Measurements from ENCODE around the gene NMRK1. TPM values are rescaled to one million over a fixed set of nuclear protein-coding genes. Genes with fewer than 3 reads are reported as not detected.

The NMRK1 gene
- total RNA-seq, 1 donor from 2014 or later, result 20.4 TPM

- Histone ChIP-seq H3K4me3 (no peak overlapping the region), H3K27me3 (no peaks in the 10 kb centered on the region), H3K36me3 (peaks cover 0 to 8% of the 10 kb centered on the region in 2 donors), H3K27ac (no peak overlapping the region), H3K4me1 (peaks cover 12% of the 10 kb centered on the region), H3K9me3 (no peaks in the 10 kb centered on the region)
- DNase-seq (ENCODE audit: extremely low spot score in 2 of 2), result no peak
- no peak for TF ChIP-seq POLR2A (IDR thresholded peaks at IDR 0.05)
- TF ChIP-seq POLR2AphosphoS5 (IDR thresholded peaks at IDR 0.05; ENCODE audit: insufficient read depth in 1 of 2, low read depth in 1 of 2), result no peak
- TF ChIP-seq CTCF (IDR thresholded peaks at IDR 0.05), result no peak
- intact Hi-C loops (cut with DNase I), result no loop called here
Observed at GRCh38 chr9:75065510-75065909, 22.4 kb downstream of the NMRK1 start.

GRCh38 chr9:75064307-75065025, 23.5 kb downstream of the NMRK1 start:
- Histone ChIP-seq H3K27ac (no peak overlapping the region), H3K9me3 (no peaks in the 10 kb centered on the region), H3K27me3 (no peaks in the 10 kb centered on the region), H3K36me3 (peaks cover 0 to 8% of the 10 kb centered on the region in 2 donors), H3K4me1 (peaks cover 12% of the 10 kb centered on the region), H3K4me3 (no peak overlapping the region)
- DNase-seq (ENCODE audit: extremely low spot score in 2 of 2), result no peak
- TF ChIP-seq POLR2A (IDR thresholded peaks at IDR 0.05) (no peak), CTCF (IDR thresholded peaks at IDR 0.05) (no peak), POLR2AphosphoS5 (IDR thresholded peaks at IDR 0.05; ENCODE audit: insufficient read depth in 1 of 2, low read depth in 1 of 2) (no peak)
- intact Hi-C loops (cut with DNase I), result no loop called here

- no peak for TF ChIP-seq POLR2AphosphoS5 (IDR thresholded peaks at IDR 0.05; ENCODE audit: insufficient read depth in 1 of 2, low read depth in 1 of 2)
- TF ChIP-seq CTCF (IDR thresholded peaks at IDR 0.05), result no peak
- no peak for TF ChIP-seq POLR2A (IDR thresholded peaks at IDR 0.05)
- no peaks in the 10 kb centered on the region for H3K27me3 ChIP-seq
- peaks cover 0 to 8% of the 10 kb centered on the region in 2 donors for H3K36me3 ChIP-seq
- DNase-seq (ENCODE audit: extremely low spot score in 2 of 2), result no peak
- H3K4me1 ChIP-seq, result peaks cover 12% of the 10 kb centered on the region
- no peaks in the 10 kb centered on the region for H3K9me3 ChIP-seq
- no peak overlapping the region for H3K4me3 ChIP-seq
- no peak overlapping the region for H3K27ac ChIP-seq
- intact Hi-C loops (cut with DNase I), result no loop called here
Observed at GRCh38 chr9:75063556-75064305, 24.2 kb downstream of the NMRK1 start.

- peaks cover 0 to 8% of the 10 kb centered on the region in 2 donors for H3K36me3 ChIP-seq
- H3K4me1 ChIP-seq, result peaks cover 12% of the 10 kb centered on the region
- DNase-seq (ENCODE audit: extremely low spot score in 2 of 2), result no peak
- no peaks in the 10 kb centered on the region for H3K27me3 ChIP-seq
- no peak overlapping the region for H3K4me3 ChIP-seq
- no peaks in the 10 kb centered on the region for H3K9me3 ChIP-seq
- intact Hi-C loops (cut with DNase I), result no loop called here
- TF ChIP-seq POLR2AphosphoS5 (IDR thresholded peaks at IDR 0.05; ENCODE audit: insufficient read depth in 1 of 2, low read depth in 1 of 2) (no peak), CTCF (IDR thresholded peaks at IDR 0.05) (no peak), POLR2A (IDR thresholded peaks at IDR 0.05) (no peak)
- no peak overlapping the region for H3K27ac ChIP-seq
Observed at GRCh38 chr9:75061169-75061568, 26.8 kb downstream of the NMRK1 start.
